ENCODE results near the gene SP110. TPM values are rescaled to one million over a fixed set of nuclear protein-coding genes. Genes with fewer than 3 reads are reported as not detected.

Gene SP110
- total RNA-seq, 1 experiment from 2014 or later, result 11.0 TPM

GRCh38 chr2:230176996-230177395, 42.8 kb downstream of the SP110 start:
- Histone ChIP-seq H3K4me1 (ENCODE audit: insufficient read depth, low read length, poor library complexity, severe bottlenecking) (peaks cover 20% of the 10 kb centered on the region), H3K27ac (ENCODE audit: low read depth, low read length, poor library complexity, severe bottlenecking) (no peak overlapping the region), H3K27me3 (replicated peaks; ENCODE audit: insufficient read depth, low read depth, low read length, poor library complexity) (no peaks in the 10 kb centered on the region), H3K36me3 (ENCODE audit: insufficient read depth, low read length, poor library complexity, severe bottlenecking) (no peaks in the 10 kb centered on the region), H3K4me3 (ENCODE audit: low read depth, low read length, poor library complexity, severe bottlenecking) (no peak overlapping the region), H3K9me3 (ENCODE audit: low read depth, low read length, poor library complexity, severe bottlenecking) (no peaks in the 10 kb centered on the region)
- DNase-seq (ENCODE audit: low spot score), result no peak
- ChIA-PET CTCF (no interaction called here), POLR2A (ENCODE audit: low non-redundant PET) (interaction anchor here (0.7 kb wide), 1 partner anchor 10 kb away, joined by 6 read pairs; no protein-coding TSS in a partner anchor)
- BruUV-seq (replicated peaks), result no TSS peak
- intact Hi-C loops (cut with micrococcal nuclease; ENCODE audit: unreplicated experiment), result no loop called here
- TF ChIP-seq EZH2 (IDR thresholded peaks at IDR 0.05; ENCODE audit: borderline replicate concordance, low read depth, low read length, poor library complexity, severe bottlenecking), result no peak
- TF ChIP-seq CTCF (conservative IDR thresholded peaks at IDR 0.05; ENCODE audit: low read depth, low read length), result no peak

- H3K4me1 ChIP-seq (ENCODE audit: insufficient read depth, low read length, poor library complexity, severe bottlenecking), result peaks cover 27% of the 10 kb centered on the region
- ChIA-PET POLR2A (ENCODE audit: low non-redundant PET) (no interaction called here), CTCF (no interaction called here)
- no peak for DNase-seq (ENCODE audit: low spot score)
- no peak overlapping the region for H3K4me3 ChIP-seq (ENCODE audit: low read depth, low read length, poor library complexity, severe bottlenecking)
- intact Hi-C loops (cut with micrococcal nuclease; ENCODE audit: unreplicated experiment), result no loop called here
- TF ChIP-seq EZH2 (IDR thresholded peaks at IDR 0.05; ENCODE audit: borderline replicate concordance, low read depth, low read length, poor library complexity, severe bottlenecking) (no peak), CTCF (conservative IDR thresholded peaks at IDR 0.05; ENCODE audit: low read depth, low read length) (no peak)
- no peaks in the 10 kb centered on the region for H3K27me3 ChIP-seq (replicated peaks; ENCODE audit: insufficient read depth, low read depth, low read length, poor library complexity)
- H3K9me3 ChIP-seq (ENCODE audit: low read depth, low read length, poor library complexity, severe bottlenecking), result no peaks in the 10 kb centered on the region
- H3K36me3 ChIP-seq (ENCODE audit: insufficient read depth, low read length, poor library complexity, severe bottlenecking), result no peaks in the 10 kb centered on the region
- no TSS peak for BruUV-seq (replicated peaks)
- H3K27ac ChIP-seq (ENCODE audit: low read depth, low read length, poor library complexity, severe bottlenecking), result no peak overlapping the region
Observed at GRCh38 chr2:230174466-230174865, 45.3 kb downstream of the SP110 start.

- ChIA-PET CTCF (no interaction called here), POLR2A (ENCODE audit: low non-redundant PET) (no interaction called here)
- intact Hi-C loops (cut with micrococcal nuclease; ENCODE audit: unreplicated experiment), result no loop called here
- BruUV-seq (replicated peaks), result no TSS peak
- H3K27ac ChIP-seq (ENCODE audit: low read depth, low read length, poor library complexity, severe bottlenecking), result no peak overlapping the region
- no peaks in the 10 kb centered on the region for H3K27me3 ChIP-seq (replicated peaks; ENCODE audit: insufficient read depth, low read depth, low read length, poor library complexity)
- peaks cover 12% of the 10 kb centered on the region for H3K4me1 ChIP-seq (ENCODE audit: insufficient read depth, low read length, poor library complexity, severe bottlenecking)
- H3K36me3 ChIP-seq (ENCODE audit: insufficient read depth, low read length, poor library complexity, severe bottlenecking), result no peaks in the 10 kb centered on the region
- no peak for DNase-seq (ENCODE audit: low spot score)
- no peaks in the 10 kb centered on the region for H3K9me3 ChIP-seq (ENCODE audit: low read depth, low read length, poor library complexity, severe bottlenecking)
- no peak overlapping the region for H3K4me3 ChIP-seq (ENCODE audit: low read depth, low read length, poor library complexity, severe bottlenecking)
- TF ChIP-seq EZH2 (IDR thresholded peaks at IDR 0.05; ENCODE audit: borderline replicate concordance, low read depth, low read length, poor library complexity, severe bottlenecking), result no peak
- no peak for TF ChIP-seq CTCF (conservative IDR thresholded peaks at IDR 0.05; ENCODE audit: low read depth, low read length)
Observed at GRCh38 chr2:230172852-230173251, 46.9 kb downstream of the SP110 start.
